ENCODE data around the gene INHBE. TPM values are rescaled to one million over a fixed set of nuclear protein-coding genes. Genes with fewer than 3 reads are reported as not detected.

INHBE gene
- total RNA-seq, 1 experiment from 2014 or later = 13.9 TPM

- no peaks in the 10 kb centered on the region for H3K9me3 ChIP-seq
- H3K9me3 Mint-ChIP-seq (ENCODE audit: unreplicated experiment) = no peaks in the 10 kb centered on the region
- H3K27ac Mint-ChIP-seq (ENCODE audit: unreplicated experiment) = no peak overlapping the region
- intact Hi-C loops (cut with micrococcal nuclease; ENCODE audit: unreplicated experiment) = no loop called here
- no TSS peak for BruUV-seq (replicated peaks)
- 0 out of 2 replicates have a peak, but pooled peaks cover 7% of the 10 kb centered on the region for H3K4me1 ChIP-seq
- POLR2A ChIA-PET = no interaction called here
- H3K4me3 ChIP-seq (ENCODE audit: low read depth, low read length) = no peak overlapping the region
- H3K36me3 ChIP-seq (ENCODE audit: control insufficient read depth, insufficient read depth, low read length) = peaks cover 6% of the 10 kb centered on the region
- peaks cover 19% of the 10 kb centered on the region for H3K4me1 Mint-ChIP-seq (ENCODE audit: low read depth, unreplicated experiment)
- DNase-seq = no peak
- no peak for TF ChIP-seq CTCF (IDR thresholded peaks at IDR 0.05; ENCODE audit: insufficient read depth in 1 of 2, low read depth in 1 of 2, low read length in 1 of 2, severe bottlenecking in 1 of 2, unreplicated experiment in 1 of 2)
- no peak overlapping the region for H3K4me3 Mint-ChIP-seq (ENCODE audit: unreplicated experiment)
- peaks cover 27% of the 10 kb centered on the region for H3K36me3 Mint-ChIP-seq (ENCODE audit: insufficient read depth, unreplicated experiment)
- H3K27me3 Mint-ChIP-seq (ENCODE audit: insufficient read depth, unreplicated experiment) = peaks cover 9% of the 10 kb centered on the region
- CTCF ChIA-PET = interaction anchor here (0.6 kb wide), 1 partner anchor 392 kb away, joined by 4 read pairs; no protein-coding TSS in a partner anchor
- H3K27me3 ChIP-seq (replicated peaks; ENCODE audit: control insufficient read depth, insufficient read depth, low read length) = no peaks in the 10 kb centered on the region
These were observed 30.6 kb downstream of the INHBE start for GRCh38 chr12:57485695-57486094.

GRCh38 chr12:57487055-57487596 lies 32.0 kb downstream of the INHBE start:
- Mint-ChIP-seq H3K4me1 (ENCODE audit: low read depth, unreplicated experiment) (peaks cover 22% of the 10 kb centered on the region), H3K4me3 (ENCODE audit: unreplicated experiment) (peak overlapping the region; percentile 94), H3K27ac (ENCODE audit: unreplicated experiment) (no peak overlapping the region), H3K27me3 (ENCODE audit: insufficient read depth, unreplicated experiment) (no peaks in the 10 kb centered on the region), H3K36me3 (ENCODE audit: insufficient read depth, unreplicated experiment) (peaks cover 42% of the 10 kb centered on the region), H3K9me3 (ENCODE audit: unreplicated experiment) (no peaks in the 10 kb centered on the region)
- intact Hi-C loops (cut with micrococcal nuclease; ENCODE audit: unreplicated experiment) = no loop called here
- Histone ChIP-seq H3K4me1 (0 out of 2 replicates have a peak, but pooled peaks cover 7% of the 10 kb centered on the region), H3K4me3 (ENCODE audit: low read depth, low read length) (no peak overlapping the region), H3K36me3 (ENCODE audit: control insufficient read depth, insufficient read depth, low read length) (peaks cover 6% of the 10 kb centered on the region), H3K27me3 (replicated peaks; ENCODE audit: control insufficient read depth, insufficient read depth, low read length) (no peaks in the 10 kb centered on the region), H3K9me3 (no peaks in the 10 kb centered on the region)
- no peak for TF ChIP-seq CTCF (IDR thresholded peaks at IDR 0.05; ENCODE audit: insufficient read depth in 1 of 2, low read depth in 1 of 2, low read length in 1 of 2, severe bottlenecking in 1 of 2, unreplicated experiment in 1 of 2)
- ChIA-PET CTCF (no interaction called here), POLR2A (interaction anchor here (0.6 kb wide), 1 partner anchor 33 kb away, joined by 3 read pairs; no protein-coding TSS in a partner anchor)
- DNase-seq = no peak
- no TSS peak for BruUV-seq (replicated peaks)

GRCh38 chr12:57487597-57488401 lies 32.7 kb downstream of the INHBE start, which contains the start of gene MARS1:
MARS1 (plus strand) TSS chr12:57488068; CDS start chr12:57488091, 23 bp downstream.
- peak within 1 kb of the TSS; percentile 87 for H3K4me3 ChIP-seq (ENCODE audit: low read depth, low read length)
- H3K27me3 Mint-ChIP-seq (ENCODE audit: insufficient read depth, unreplicated experiment) = no peaks in the 10 kb centered on the region
- 0 out of 2 replicates have a peak, but pooled peaks cover 7% of the 10 kb centered on the region for H3K4me1 ChIP-seq
- H3K9me3 ChIP-seq = no peaks in the 10 kb centered on the region
- no peaks in the 10 kb centered on the region for H3K9me3 Mint-ChIP-seq (ENCODE audit: unreplicated experiment)
- H3K4me3 Mint-ChIP-seq (ENCODE audit: unreplicated experiment) = peak within 1 kb of the TSS; percentile 94
- no peaks in the 10 kb centered on the region for H3K27me3 ChIP-seq (replicated peaks; ENCODE audit: control insufficient read depth, insufficient read depth, low read length)
- DNase-seq = peak; percentile 94
- CTCF ChIA-PET = no interaction called here
- H3K4me1 Mint-ChIP-seq (ENCODE audit: low read depth, unreplicated experiment) = peaks cover 22% of the 10 kb centered on the region
- peaks cover 6% of the 10 kb centered on the region for H3K36me3 ChIP-seq (ENCODE audit: control insufficient read depth, insufficient read depth, low read length)
- no peak for TF ChIP-seq CTCF (IDR thresholded peaks at IDR 0.05; ENCODE audit: insufficient read depth in 1 of 2, low read depth in 1 of 2, low read length in 1 of 2, severe bottlenecking in 1 of 2, unreplicated experiment in 1 of 2)
- POLR2A ChIA-PET = interaction anchor here (0.9 to 1.1 kb wide), 2 partner anchors 29 to 33 kb away, joined by 5 to 7 read pairs; partner anchors contain the start of gene DDIT3
- H3K27ac Mint-ChIP-seq (ENCODE audit: unreplicated experiment) = peak within 1 kb of the TSS; percentile 97
- TSS peak; percentile 79 for BruUV-seq (replicated peaks)
- intact Hi-C loops (cut with micrococcal nuclease; ENCODE audit: unreplicated experiment) = no loop called here
- peaks cover 48% of the 10 kb centered on the region for H3K36me3 Mint-ChIP-seq (ENCODE audit: insufficient read depth, unreplicated experiment)

Measured in Caco-2 (cell line).